ENCODE measurements around the gene PLEKHG4. TPM values are rescaled to one million over a fixed set of nuclear protein-coding genes. Genes with fewer than 3 reads are reported as not detected.

The PLEKHG4 gene
- total RNA-seq, 2 donors from 2014 or later: 21.8 to 29.6 TPM

DNA sequence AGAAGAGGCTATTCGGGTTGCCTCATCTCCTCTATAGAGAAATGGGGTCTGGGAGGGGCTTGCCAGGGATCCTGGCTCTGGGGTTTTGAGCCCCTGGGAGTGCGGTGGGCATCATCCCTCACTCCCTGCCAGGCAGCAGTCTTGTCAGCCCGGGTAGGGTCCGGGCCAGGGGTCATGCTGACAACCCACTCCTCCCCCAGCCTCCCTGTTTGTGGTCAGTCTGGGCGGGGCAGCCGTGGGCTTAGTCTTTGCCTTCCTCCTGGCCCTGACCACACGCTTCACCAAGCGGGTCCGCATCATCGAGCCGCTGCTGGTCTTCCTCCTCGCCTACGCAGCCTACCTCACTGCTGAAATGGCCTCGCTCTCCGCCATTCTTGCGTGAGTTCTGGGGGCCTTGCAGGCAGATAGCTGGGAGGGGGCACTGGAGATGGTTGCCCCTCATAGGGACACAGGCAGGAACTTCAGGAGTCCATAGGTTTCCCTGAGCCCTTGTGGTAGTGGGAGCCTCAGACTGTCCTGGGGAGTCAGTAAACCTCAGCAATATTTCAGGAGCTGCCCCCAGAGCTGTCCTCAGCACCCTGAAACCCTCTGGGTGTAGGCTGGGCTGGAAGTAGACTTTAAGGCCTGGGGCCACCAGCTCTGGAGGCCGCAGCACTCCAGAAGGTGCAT is 23.6 kb upstream of the PLEKHG4 start:
- no peaks in the 10 kb centered on the region for H3K4me1 ChIP-seq
- no peaks in the 10 kb centered on the region for H3K36me3 ChIP-seq (replicated peaks in 1 of 2; ENCODE audit: insufficient read depth in 1 of 2, low read depth in 2 of 2)
- ATAC-seq (no peak), DNase-seq (no peak)
- H3K27ac ChIP-seq: no peak overlapping the region
- no peaks in the 10 kb centered on the region for H3K9me3 ChIP-seq
- WGBS, 2 donors: 87 to 91% methylated on average over 12 to 17 of the region's 17 CpGs
- intact Hi-C loops (cut with DNase I): no loop called here
- TF ChIP-seq, protein P1, sequence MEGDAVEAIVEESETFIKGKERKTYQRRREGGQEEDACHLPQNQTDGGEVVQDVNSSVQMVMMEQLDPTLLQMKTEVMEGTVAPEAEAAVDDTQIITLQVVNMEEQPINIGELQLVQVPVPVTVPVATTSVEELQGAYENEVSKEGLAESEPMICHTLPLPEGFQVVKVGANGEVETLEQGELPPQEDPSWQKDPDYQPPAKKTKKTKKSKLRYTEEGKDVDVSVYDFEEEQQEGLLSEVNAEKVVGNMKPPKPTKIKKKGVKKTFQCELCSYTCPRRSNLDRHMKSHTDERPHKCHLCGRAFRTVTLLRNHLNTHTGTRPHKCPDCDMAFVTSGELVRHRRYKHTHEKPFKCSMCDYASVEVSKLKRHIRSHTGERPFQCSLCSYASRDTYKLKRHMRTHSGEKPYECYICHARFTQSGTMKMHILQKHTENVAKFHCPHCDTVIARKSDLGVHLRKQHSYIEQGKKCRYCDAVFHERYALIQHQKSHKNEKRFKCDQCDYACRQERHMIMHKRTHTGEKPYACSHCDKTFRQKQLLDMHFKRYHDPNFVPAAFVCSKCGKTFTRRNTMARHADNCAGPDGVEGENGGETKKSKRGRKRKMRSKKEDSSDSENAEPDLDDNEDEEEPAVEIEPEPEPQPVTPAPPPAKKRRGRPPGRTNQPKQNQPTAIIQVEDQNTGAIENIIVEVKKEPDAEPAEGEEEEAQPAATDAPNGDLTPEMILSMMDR (IDR thresholded peaks at IDR 0.05): no peak
- no peak for TF ChIP-seq POLR2A (IDR thresholded peaks at IDR 0.05)
- H3K4me3 ChIP-seq: no peak overlapping the region
- no peaks in the 10 kb centered on the region for H3K27me3 ChIP-seq

DNA sequence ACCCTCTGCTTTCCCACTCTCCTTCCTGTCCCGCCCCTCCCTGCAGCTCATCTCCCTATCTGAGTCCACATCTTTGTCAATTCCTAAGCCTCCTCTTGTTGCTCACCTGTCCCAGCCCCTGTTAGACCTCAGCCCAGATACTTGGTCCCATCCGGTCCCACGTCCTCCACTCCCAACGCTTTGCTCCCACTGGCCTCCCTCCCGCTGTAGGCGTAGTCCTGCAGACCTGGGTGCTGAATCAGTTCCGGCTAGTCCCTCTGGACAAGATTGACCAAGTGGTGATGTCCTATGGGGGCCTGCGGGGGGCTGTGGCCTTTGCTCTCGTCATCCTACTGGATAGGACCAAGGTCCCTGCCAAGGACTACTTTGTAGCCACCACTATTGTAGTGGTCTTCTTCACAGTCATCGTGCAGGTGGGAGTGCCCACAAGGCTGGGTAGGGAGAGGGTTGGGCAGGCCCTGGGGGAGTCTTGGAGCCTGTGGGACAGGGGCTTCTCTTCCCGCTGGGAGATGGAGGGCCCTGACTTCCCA is 22.6 kb upstream of the PLEKHG4 start:
- WGBS, 2 donors: 90 to 91% methylated on average over 10 to 11 of the region's 11 CpGs
- ATAC-seq: no peak
- no peaks in the 10 kb centered on the region for H3K36me3 ChIP-seq (replicated peaks in 1 of 2; ENCODE audit: insufficient read depth in 1 of 2, low read depth in 2 of 2)

DNA sequence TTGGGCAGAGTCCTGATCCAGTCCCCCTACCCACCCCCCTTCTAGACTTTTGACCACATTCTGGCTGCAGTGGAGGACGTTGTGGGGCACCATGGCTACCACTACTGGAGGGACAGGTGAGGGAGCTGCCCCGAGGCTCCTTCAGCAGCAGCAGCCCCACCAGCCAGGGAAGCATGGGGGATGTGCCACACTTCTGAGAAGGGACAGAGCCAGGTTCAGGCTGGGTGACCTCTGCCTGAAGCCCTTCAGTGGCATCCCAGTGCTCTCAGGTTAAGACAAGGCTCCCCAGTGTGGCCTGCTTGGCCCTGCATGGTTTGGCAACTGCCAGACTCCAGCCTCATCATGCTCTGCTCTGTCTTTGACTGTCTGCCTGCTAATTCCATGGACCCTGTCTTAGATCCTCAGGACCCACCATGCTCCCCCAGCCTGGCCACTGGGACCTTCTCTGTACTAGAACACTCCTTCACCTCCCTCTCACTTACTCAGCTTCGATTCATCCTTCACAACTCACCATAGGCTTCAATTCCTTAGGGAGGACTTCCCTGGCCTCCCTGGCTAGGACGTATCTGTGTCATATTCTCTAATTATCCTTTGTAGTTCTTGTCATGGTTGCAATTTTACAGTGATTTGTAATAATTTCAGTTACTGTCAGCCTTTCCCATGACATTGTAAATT is 21.7 kb upstream of the PLEKHG4 start:
- TF ChIP-seq, protein P1 (IDR thresholded peaks at IDR 0.05): no peak
- no peak for TF ChIP-seq POLR2A (IDR thresholded peaks at IDR 0.05)
- ATAC-seq (no peak), DNase-seq (no peak)
- H3K9me3 ChIP-seq: no peaks in the 10 kb centered on the region
- intact Hi-C loops (cut with DNase I): no loop called here
- no peak overlapping the region for H3K4me3 ChIP-seq
- no peaks in the 10 kb centered on the region for H3K4me1 ChIP-seq
- no peak overlapping the region for H3K27ac ChIP-seq
- H3K27me3 ChIP-seq: no peaks in the 10 kb centered on the region
- WGBS, 2 donors: 74% methylated on average over 2 to 4 of the region's 4 CpGs
- no peaks in the 10 kb centered on the region for H3K36me3 ChIP-seq (replicated peaks in 1 of 2; ENCODE audit: insufficient read depth in 1 of 2, low read depth in 2 of 2)

More for the DNA sequence above, 22.6 kb upstream of the PLEKHG4 start:
- no peaks in the 10 kb centered on the region for H3K9me3 ChIP-seq
- DNase-seq: no peak
- intact Hi-C loops (cut with DNase I): no loop called here
- no peak overlapping the region for H3K27ac ChIP-seq
- H3K4me1 ChIP-seq: no peaks in the 10 kb centered on the region
- H3K27me3 ChIP-seq: no peaks in the 10 kb centered on the region
- TF ChIP-seq, protein P1 (IDR thresholded peaks at IDR 0.05): no peak
- no peak for TF ChIP-seq POLR2A (IDR thresholded peaks at IDR 0.05)
- H3K4me3 ChIP-seq: no peak overlapping the region

DNA sequence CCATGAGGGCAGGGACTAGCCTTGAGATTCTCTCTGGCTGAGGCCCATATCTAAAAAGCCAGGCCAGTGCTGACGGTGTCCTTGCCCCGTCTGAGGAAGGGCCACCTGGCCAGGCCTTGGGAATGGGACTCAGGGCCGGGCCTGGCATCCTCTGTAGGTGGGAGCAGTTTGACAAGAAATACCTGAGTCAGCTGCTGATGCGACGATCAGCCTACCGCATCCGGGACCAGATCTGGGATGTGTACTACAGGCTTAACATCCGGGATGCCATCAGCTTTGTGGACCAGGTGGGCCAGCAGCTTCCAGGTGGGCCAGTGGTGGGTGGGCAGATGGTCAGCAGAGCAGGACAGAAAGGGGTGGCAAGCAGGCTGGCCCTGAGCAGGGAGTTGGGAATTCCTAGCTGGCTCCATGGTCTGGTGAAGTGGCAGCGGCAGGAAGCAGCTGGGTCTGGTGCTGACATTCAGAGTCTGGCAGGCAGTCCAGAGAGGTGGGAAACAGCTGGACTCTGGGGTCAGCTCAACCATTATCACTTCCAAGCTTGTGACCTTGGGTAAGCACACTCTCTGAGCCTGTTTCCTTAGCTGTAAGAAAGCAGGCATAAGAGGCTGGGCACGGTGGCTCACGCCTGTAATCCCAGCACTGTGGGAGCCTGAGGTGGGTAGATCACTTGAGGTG is 21.0 kb upstream of the PLEKHG4 start:
- intact Hi-C loops (cut with DNase I): no loop called here
- Histone ChIP-seq H3K9me3 (no peaks in the 10 kb centered on the region), H3K4me1 (no peaks in the 10 kb centered on the region), H3K27ac (no peak overlapping the region), H3K4me3 (no peak overlapping the region), H3K36me3 (replicated peaks in 1 of 2; ENCODE audit: insufficient read depth in 1 of 2, low read depth in 2 of 2) (no peaks in the 10 kb centered on the region), H3K27me3 (no peaks in the 10 kb centered on the region)
- TF ChIP-seq, protein P1 (IDR thresholded peaks at IDR 0.05): no peak
- TF ChIP-seq POLR2A (IDR thresholded peaks at IDR 0.05): no peak
- DNase-seq (no peak), ATAC-seq (no peak)
- 25 to 69% methylated on average over 3 to 11 of the region's 11 CpGs for WGBS, 2 donors
